HG02840 (cell line): ENCODE data around the gene SATB2.

ENCODE experiments used
- ATAC-seq: cut with Tn5 transposase; IDR thresholded peaks from one replicate; pipeline ENCODE4 v1.9.1; 2021; ENCODE audit warnings: mild to moderate bottlenecking, moderate library complexity, moderate number of reproducible peaks; ENCODE audit not compliant: unreplicated experiment, low FRiP score

The SATB2 gene

GRCh38 chr2:199273042-199273511 is 184.7 kb downstream of the SATB2 start:
- ATAC-seq: no peak

GRCh38 chr2:199261936-199262335 is 195.8 kb downstream of the SATB2 start:
- no peak for ATAC-seq

GRCh38 chr2:199261239-199261638 is 196.5 kb downstream of the SATB2 start:
- ATAC-seq: no peak

- no peak for ATAC-seq
These were observed 198.1 kb downstream of the SATB2 start for GRCh38 chr2:199259671-199260070.

- no peak for ATAC-seq
These were observed 199.4 kb downstream of the SATB2 start for GRCh38 chr2:199258291-199258690.

GRCh38 chr2:199257261-199258224 is 200.2 kb downstream of the SATB2 start:
- no peak for ATAC-seq

- no peak for ATAC-seq
These were observed 227.6 kb downstream of the SATB2 start for GRCh38 chr2:199230091-199230490.

- no peak for ATAC-seq
These were observed 228.6 kb downstream of the SATB2 start for GRCh38 chr2:199228887-199229819.

GRCh38 chr2:199223791-199224190 is 233.9 kb downstream of the SATB2 start:
- no peak for ATAC-seq

GRCh38 chr2:199220920-199221319 is 236.8 kb downstream of the SATB2 start:
- no peak for ATAC-seq

GRCh38 chr2:199219551-199219950 is 238.2 kb downstream of the SATB2 start:
- ATAC-seq: no peak
